Liver (tissue), 9 donors: ENCODE data around the gene ZNF627. TPM values are rescaled to one million over a fixed set of nuclear protein-coding genes. Genes with fewer than 3 reads are reported as not detected.

Source experiments
- DNase-seq: peaks from one replicate; pipeline ENCODE4 v3.0.0-alpha.2; 2017; ENCODE audit warnings: low spot score
- H3K27ac ChIP-seq, 2 donors: one replicate each; pipeline ENCODE4 v1.7.0; 2013; ENCODE audit warnings: inconsistent platforms in 2 of 2, low read length in 2 of 2, control low read depth in 1 of 2, low read depth in 1 of 2, mild to moderate bottlenecking in 1 of 2
- H3K27me3 ChIP-seq, 4 donors: one replicate each; pipeline versions ENCODE4 v1.6.1 to v1.7.0; 2013; ENCODE audit warnings: low read length in 3 of 4, inconsistent platforms in 1 of 4, mild to moderate bottlenecking in 1 of 4, moderate library complexity in 1 of 4; ENCODE audit not compliant: control insufficient read depth in 4 of 4, insufficient read depth in 4 of 4
- H3K36me3 ChIP-seq, 4 donors: one replicate each; pipeline versions ENCODE4 v1.6.1 to v1.7.0; 2013; ENCODE audit warnings: low read length in 3 of 4, mild to moderate bottlenecking in 3 of 4, low read depth in 1 of 4, moderate library complexity in 1 of 4; ENCODE audit not compliant: control insufficient read depth in 4 of 4, insufficient read depth in 3 of 4
- H3K4me1 ChIP-seq, 4 donors: one replicate each; pipeline versions ENCODE4 v1.6.1 to v1.7.0; 2013; ENCODE audit warnings: low read length in 3 of 4, mild to moderate bottlenecking in 3 of 4, moderate library complexity in 1 of 4; ENCODE audit not compliant: control insufficient read depth in 4 of 4, insufficient read depth in 4 of 4
- H3K4me3 ChIP-seq, 3 donors: one replicate each; pipeline versions ENCODE4 v1.6.1 to v1.7.0; 2013; ENCODE audit warnings: low read length in 3 of 3, control low read depth in 1 of 3, low read depth in 1 of 3, mild to moderate bottlenecking in 1 of 3
- H3K9ac ChIP-seq, 2 donors: one replicate each; pipeline ENCODE4 v1.7.0; 2013; ENCODE audit warnings: low read length in 2 of 2, mild to moderate bottlenecking in 2 of 2, moderate library complexity in 2 of 2, control low read depth in 1 of 2, low read depth in 1 of 2
- H3K9me3 ChIP-seq, 4 donors: one replicate each; pipeline versions ENCODE4 v1.6.1 to v1.7.0; 2013; ENCODE audit warnings: low read length in 3 of 4; ENCODE audit not compliant: control insufficient read depth in 4 of 4
- EGR1 ChIP-seq, 2 donors: IDR thresholded peaks; 2 replicates each; pipeline ENCODE4 v1.6.1; 2016 to 2018; ENCODE audit warnings: antibody characterized with exemption in 2 of 2, low read depth in 2 of 2
- FOXA1 ChIP-seq: IDR thresholded peaks from 2 replicates; pipeline ENCODE4 v1.6.1; 2016; ENCODE audit warnings: antibody characterized with exemption
- FOXA2 ChIP-seq: IDR thresholded peaks from 2 replicates; pipeline ENCODE4 v1.6.1; 2016; ENCODE audit warnings: antibody characterized with exemption
- GABPA ChIP-seq, 2 donors: IDR thresholded peaks in 1 of 2; conservative IDR thresholded peaks in 1 of 2; 2 replicates each; pipeline ENCODE4 v1.6.1; 2016; ENCODE audit warnings: antibody characterized with exemption in 2 of 2, mild to moderate bottlenecking in 1 of 2, moderate library complexity in 1 of 2
- HNF4A ChIP-seq, 2 donors: conservative IDR thresholded peaks; 2 replicates each; pipeline ENCODE4 v1.6.1; 2016; ENCODE audit warnings: antibody characterized with exemption in 2 of 2, mild to moderate bottlenecking in 2 of 2
- HNF4G ChIP-seq: IDR thresholded peaks from 2 replicates; pipeline ENCODE4 v1.6.1; 2016; ENCODE audit warnings: antibody characterized with exemption
- JUND ChIP-seq, 2 donors: IDR thresholded peaks; 2 replicates each; pipeline ENCODE4 v1.6.1; 2016; ENCODE audit warnings: antibody characterized with exemption in 2 of 2
- NR2F2 ChIP-seq: IDR thresholded peaks from 2 replicates; pipeline ENCODE4 v1.6.1; 2016; ENCODE audit warnings: antibody characterized with exemption
- RAD21 ChIP-seq, 2 donors: IDR thresholded peaks; 2 replicates each; pipeline ENCODE4 v1.6.1; 2016; ENCODE audit warnings: antibody characterized with exemption in 2 of 2, mild to moderate bottlenecking in 2 of 2
- RXRA ChIP-seq, 2 donors: IDR thresholded peaks; 2 replicates each; pipeline ENCODE4 v1.6.1; 2017 to 2018; ENCODE audit warnings: antibody characterized with exemption in 2 of 2, mild to moderate bottlenecking in 1 of 2
- SP1 ChIP-seq: IDR thresholded peaks from 2 replicates; pipeline ENCODE4 v1.6.1; 2018; ENCODE audit warnings: antibody characterized with exemption, mild to moderate bottlenecking
- TAF1 ChIP-seq: conservative IDR thresholded peaks from 2 replicates; pipeline ENCODE4 v1.6.1; 2016; ENCODE audit warnings: antibody characterized with exemption, mild to moderate bottlenecking
- YY1 ChIP-seq: IDR thresholded peaks from 2 replicates; pipeline ENCODE4 v1.6.1; 2016; ENCODE audit warnings: antibody characterized with exemption, mild to moderate bottlenecking
- WGBS: extraction: QIAGEN DNeasy Blood & Tissue Kit; methylation state at CpG from one replicate; pipeline ENCODE4 v1.1.7; 2013; 5-methylcytosine and 5-hydroxymethylcytosine counted together
- polyA plus RNA-seq, 2 donors: library from polyadenylated mRNA; stranded (reverse) in 1 of 2; unstranded in 1 of 2; fragments of 200-250 nt in 1 of 2; fragments of >200 nt in 1 of 2; fragmentation: Nextera tagmentation in 1 of 2; extraction: Ambion mirVana in 1 of 2; gene quantifications; one replicate each; pipeline versions ENCODE4 v1.2.1 to v1.2.3, GENCODE V29; 2013 to 2015
- total RNA-seq, 2 donors: library from RNA; depleted of rRNA; stranded (reverse); fragments of >200 nt; gene quantifications; one replicate each; pipeline ENCODE4 v1.2.3, GENCODE V29; 2014
- TF ChIP-seq, protein P1 (sequence below): fragments of 150-350 bp; IDR thresholded peaks from 2 replicates; pipeline ENCODE4 v1.5.1; 2017; ENCODE audit warnings: improper control_type of control experiment, low read depth, low read length; ENCODE audit not compliant: missing input control
- TF ChIP-seq, protein P2 (sequence below): IDR thresholded peaks from 2 replicates; pipeline ENCODE4 v1.6.1; 2016; ENCODE audit warnings: antibody characterized with exemption
- TF ChIP-seq, protein P3 (sequence below): IDR thresholded peaks from 2 replicates; pipeline ENCODE4 v1.6.1; 2016; ENCODE audit warnings: antibody characterized with exemption
- TF ChIP-seq, protein P4 (sequence below): IDR thresholded peaks from 2 replicates; pipeline ENCODE4 v1.6.1; 2016; ENCODE audit warnings: antibody characterized with exemption, mild to moderate bottlenecking
- TF ChIP-seq, protein P5 (sequence below): IDR thresholded peaks from 2 replicates; pipeline ENCODE4 v1.6.1; 2016; ENCODE audit warnings: antibody characterized with exemption
- donor health status: healthy.
- donor health status: healthy.
- donor health status: healthy.
- donor health status: healthy.
- donor health status: healthy.

ZNF627 gene
- total and polyA plus RNA-seq, 4 donors: 3.2 to 9.6 (median 5.4) TPM

DNA sequence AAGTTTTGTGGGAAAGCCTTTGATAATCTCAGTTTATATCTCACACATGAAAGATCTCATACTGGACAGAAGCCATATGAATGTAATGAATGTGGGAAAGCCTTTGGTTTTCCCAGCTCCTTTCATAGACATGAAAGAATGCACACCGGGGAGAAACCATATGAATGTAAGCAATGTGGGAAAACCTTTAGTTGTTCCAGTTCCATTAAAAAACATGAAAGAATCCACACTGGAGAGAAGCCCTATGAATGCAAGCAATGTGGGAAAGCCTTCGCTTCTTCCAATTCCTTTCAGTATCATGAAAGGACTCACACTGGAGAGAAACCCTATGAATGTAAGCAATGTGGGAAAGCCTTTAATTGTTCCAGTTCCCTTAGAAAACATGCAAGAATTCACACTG, 54.8 kb downstream of the ZNF627 start:
- over 99% methylated on average over 2 of the region's 2 CpGs for WGBS
- Histone ChIP-seq H3K9ac (no peak overlapping the region), H3K27me3 (no peaks in the 10 kb centered on the region), H3K4me3 (peak overlapping the region in 1 of 3 donors; percentile 47), H3K9me3 (peaks cover 17 to 30% (median 21%) of the 10 kb centered on the region in 4 donors), H3K4me1 (no peaks in the 10 kb centered on the region), H3K36me3 (peaks cover 6 to 39% (median 25%) of the 10 kb centered on the region in 4 donors), H3K27ac (no peak overlapping the region)
- DNase-seq: no peak
- TF ChIP-seq, protein P1, sequence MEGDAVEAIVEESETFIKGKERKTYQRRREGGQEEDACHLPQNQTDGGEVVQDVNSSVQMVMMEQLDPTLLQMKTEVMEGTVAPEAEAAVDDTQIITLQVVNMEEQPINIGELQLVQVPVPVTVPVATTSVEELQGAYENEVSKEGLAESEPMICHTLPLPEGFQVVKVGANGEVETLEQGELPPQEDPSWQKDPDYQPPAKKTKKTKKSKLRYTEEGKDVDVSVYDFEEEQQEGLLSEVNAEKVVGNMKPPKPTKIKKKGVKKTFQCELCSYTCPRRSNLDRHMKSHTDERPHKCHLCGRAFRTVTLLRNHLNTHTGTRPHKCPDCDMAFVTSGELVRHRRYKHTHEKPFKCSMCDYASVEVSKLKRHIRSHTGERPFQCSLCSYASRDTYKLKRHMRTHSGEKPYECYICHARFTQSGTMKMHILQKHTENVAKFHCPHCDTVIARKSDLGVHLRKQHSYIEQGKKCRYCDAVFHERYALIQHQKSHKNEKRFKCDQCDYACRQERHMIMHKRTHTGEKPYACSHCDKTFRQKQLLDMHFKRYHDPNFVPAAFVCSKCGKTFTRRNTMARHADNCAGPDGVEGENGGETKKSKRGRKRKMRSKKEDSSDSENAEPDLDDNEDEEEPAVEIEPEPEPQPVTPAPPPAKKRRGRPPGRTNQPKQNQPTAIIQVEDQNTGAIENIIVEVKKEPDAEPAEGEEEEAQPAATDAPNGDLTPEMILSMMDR: no peak
- TF ChIP-seq YY1 (no peak), RXRA (IDR thresholded peaks at IDR 0.05) (no peak), JUND (IDR thresholded peaks at IDR 0.05) (no peak), TAF1 (no peak), FOXA2 (no peak), HNF4A (conservative IDR thresholded peaks at IDR 0.05) (no peak), FOXA1 (no peak), HNF4G (no peak), GABPA (IDR thresholded peaks at IDR 0.05 in 1 of 2, conservative IDR thresholded peaks at IDR 0.05 in 1 of 2) (no peak), SP1 (no peak), NR2F2 (no peak), RAD21 (IDR thresholded peaks at IDR 0.05) (no peak), EGR1 (IDR thresholded peaks at IDR 0.05; ENCODE audit: low read depth in 2 of 2) (no peak)
- TF ChIP-seq, protein P2, sequence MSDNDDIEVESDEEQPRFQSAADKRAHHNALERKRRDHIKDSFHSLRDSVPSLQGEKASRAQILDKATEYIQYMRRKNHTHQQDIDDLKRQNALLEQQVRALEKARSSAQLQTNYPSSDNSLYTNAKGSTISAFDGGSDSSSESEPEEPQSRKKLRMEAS: no peak
- TF ChIP-seq, protein P3, sequence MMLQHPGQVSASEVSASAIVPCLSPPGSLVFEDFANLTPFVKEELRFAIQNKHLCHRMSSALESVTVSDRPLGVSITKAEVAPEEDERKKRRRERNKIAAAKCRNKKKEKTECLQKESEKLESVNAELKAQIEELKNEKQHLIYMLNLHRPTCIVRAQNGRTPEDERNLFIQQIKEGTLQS: no peak
- TF ChIP-seq, protein P4, sequence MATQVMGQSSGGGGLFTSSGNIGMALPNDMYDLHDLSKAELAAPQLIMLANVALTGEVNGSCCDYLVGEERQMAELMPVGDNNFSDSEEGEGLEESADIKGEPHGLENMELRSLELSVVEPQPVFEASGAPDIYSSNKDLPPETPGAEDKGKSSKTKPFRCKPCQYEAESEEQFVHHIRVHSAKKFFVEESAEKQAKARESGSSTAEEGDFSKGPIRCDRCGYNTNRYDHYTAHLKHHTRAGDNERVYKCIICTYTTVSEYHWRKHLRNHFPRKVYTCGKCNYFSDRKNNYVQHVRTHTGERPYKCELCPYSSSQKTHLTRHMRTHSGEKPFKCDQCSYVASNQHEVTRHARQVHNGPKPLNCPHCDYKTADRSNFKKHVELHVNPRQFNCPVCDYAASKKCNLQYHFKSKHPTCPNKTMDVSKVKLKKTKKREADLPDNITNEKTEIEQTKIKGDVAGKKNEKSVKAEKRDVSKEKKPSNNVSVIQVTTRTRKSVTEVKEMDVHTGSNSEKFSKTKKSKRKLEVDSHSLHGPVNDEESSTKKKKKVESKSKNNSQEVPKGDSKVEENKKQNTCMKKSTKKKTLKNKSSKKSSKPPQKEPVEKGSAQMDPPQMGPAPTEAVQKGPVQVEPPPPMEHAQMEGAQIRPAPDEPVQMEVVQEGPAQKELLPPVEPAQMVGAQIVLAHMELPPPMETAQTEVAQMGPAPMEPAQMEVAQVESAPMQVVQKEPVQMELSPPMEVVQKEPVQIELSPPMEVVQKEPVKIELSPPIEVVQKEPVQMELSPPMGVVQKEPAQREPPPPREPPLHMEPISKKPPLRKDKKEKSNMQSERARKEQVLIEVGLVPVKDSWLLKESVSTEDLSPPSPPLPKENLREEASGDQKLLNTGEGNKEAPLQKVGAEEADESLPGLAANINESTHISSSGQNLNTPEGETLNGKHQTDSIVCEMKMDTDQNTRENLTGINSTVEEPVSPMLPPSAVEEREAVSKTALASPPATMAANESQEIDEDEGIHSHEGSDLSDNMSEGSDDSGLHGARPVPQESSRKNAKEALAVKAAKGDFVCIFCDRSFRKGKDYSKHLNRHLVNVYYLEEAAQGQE: no peak
- TF ChIP-seq, protein P5, sequence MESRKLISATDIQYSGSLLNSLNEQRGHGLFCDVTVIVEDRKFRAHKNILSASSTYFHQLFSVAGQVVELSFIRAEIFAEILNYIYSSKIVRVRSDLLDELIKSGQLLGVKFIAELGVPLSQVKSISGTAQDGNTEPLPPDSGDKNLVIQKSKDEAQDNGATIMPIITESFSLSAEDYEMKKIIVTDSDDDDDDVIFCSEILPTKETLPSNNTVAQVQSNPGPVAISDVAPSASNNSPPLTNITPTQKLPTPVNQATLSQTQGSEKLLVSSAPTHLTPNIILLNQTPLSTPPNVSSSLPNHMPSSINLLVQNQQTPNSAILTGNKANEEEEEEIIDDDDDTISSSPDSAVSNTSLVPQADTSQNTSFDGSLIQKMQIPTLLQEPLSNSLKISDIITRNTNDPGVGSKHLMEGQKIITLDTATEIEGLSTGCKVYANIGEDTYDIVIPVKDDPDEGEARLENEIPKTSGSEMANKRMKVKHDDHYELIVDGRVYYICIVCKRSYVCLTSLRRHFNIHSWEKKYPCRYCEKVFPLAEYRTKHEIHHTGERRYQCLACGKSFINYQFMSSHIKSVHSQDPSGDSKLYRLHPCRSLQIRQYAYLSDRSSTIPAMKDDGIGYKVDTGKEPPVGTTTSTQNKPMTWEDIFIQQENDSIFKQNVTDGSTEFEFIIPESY: no peak
